K562 (cell line): Measurements from ENCODE around the gene DENND5B. TPM values are rescaled to one million over a fixed set of nuclear protein-coding genes. Genes with fewer than 3 reads are reported as not detected.

Experiments used
- ATF4 ChIP-seq: fragments of 450-650 bp; formaldehyde crosslinking; IDR thresholded peaks from 2 replicates; pipeline ENCODE4 v1.4.0; 2022; ENCODE audit warnings: mild to moderate bottlenecking, moderate library complexity
- CBFB ChIP-seq: sonication (generic); formaldehyde crosslinking; IDR thresholded peaks from 2 replicates; pipeline ENCODE4 v1.4.0; 2020; ENCODE audit warnings: mild to moderate bottlenecking, missing genetic modification reagents
- HMG20A ChIP-seq: fragments of 450-650 bp; formaldehyde crosslinking; conservative IDR thresholded peaks from 2 replicates; pipeline ENCODE4 v1.4.0; 2020; ENCODE audit warnings: mild to moderate bottlenecking, mixed read lengths
- MGA ChIP-seq: fragments of 450-650 bp; IDR thresholded peaks from 2 replicates; pipeline ENCODE4 v1.6.1; 2016; ENCODE audit warnings: mild to moderate bottlenecking, moderate library complexity
- NRF1 ChIP-seq, 2 experiments: fragments of 450-650 bp; IDR thresholded peaks in 1 of 2; conservative IDR thresholded peaks in 1 of 2; 2 replicates each; pipeline ENCODE4 v1.6.1; 2014; ENCODE audit warnings: mild to moderate bottlenecking in 2 of 2
- ZBTB33 ChIP-seq: sonication (generic); formaldehyde crosslinking; IDR thresholded peaks from 2 replicates; pipeline ENCODE4 v1.8.1; 2023; ENCODE audit warnings: mild to moderate bottlenecking, missing genetic modification reagents
- ZFP36 ChIP-seq: fragments of 150-350 bp; IDR thresholded peaks from 2 replicates; pipeline ENCODE4 v1.6.1; 2018; ENCODE audit warnings: low read length, low read depth; ENCODE audit not compliant: partially characterized antibody
- polyA plus RNA-seq, 8 experiments: library from polyadenylated mRNA; depleted of rRNA in 4 of 8; stranded (reverse) in 5 of 8; unstranded in 3 of 8; fragments of >200 nt; fragmentation: Nextera tagmentation in 2 of 8; fragmentation: Illumina TruSeq in 1 of 8; extraction: Ambion mirVana in 2 of 8; extraction: Trizol in 1 of 8; gene quantifications; 2 replicates each; pipeline versions ENCODE4 v1.2.1 to v1.2.3, GENCODE V29; 2011 to 2014; ENCODE audit warnings: inconsistent platforms in 1 of 8, missing spikeins in 1 of 8
- total RNA-seq, 7 experiments: library from RNA; depleted of rRNA in 6 of 7; stranded (reverse); fragments of >200 nt in 6 of 7; fragmentation: Illumina TruSeq in 2 of 7; extraction: Trizol in 2 of 7; gene quantifications; 2 replicates each; pipeline versions ENCODE4 v1.2.1 to v1.2.3, GENCODE V29; 2011 to 2021; ENCODE audit warnings: low replicate concordance in 1 of 7

Gene DENND5B
- total and polyA plus RNA-seq, 9 of the 15 experiments (the other 6 are each of a cell fraction or from before 2014, with no cell fraction given): 0.99 to 6.0 (median 3.6) TPM

GRCh38 chr12:31629756-31630732 lies 39.1 kb upstream of the DENND5B start (continued):
- TF ChIP-seq MGA (0 out of 2 replicates have a peak, but pooled peaks have one; percentile 32), NRF1 (conservative IDR thresholded peaks at IDR 0.05 in 1 of 2, IDR thresholded peaks at IDR 0.05 in 1 of 2) (0 out of 4 replicates have a peak, but pooled peaks of 1 of the 2 experiments have one; percentile 31), CBFB (no peak), ZFP36 (peak; percentile 35), ZBTB33 (CRISPR knock-in tag) (0 out of 2 replicates have a peak, but pooled peaks have one; percentile 25), HMG20A (CRISPR knock-in tag) (no peak), ATF4 (CRISPR knock-in tag) (no peak)
